GM12864 (cell line): ENCODE data around the gene IRX3.
"Not testable (repeated sequence)": the region's sequence is repeated elsewhere in the genome, so short reads cannot be mapped to it uniquely, and the experiment has no call there.

Experiments
- DNase-seq: peaks from one replicate; pipeline ENCODE4 v3.0.0-alpha.2; 2011; ENCODE audit warnings: low read depth
- H3K4me3 ChIP-seq: 2 replicates; pipeline ENCODE4 v1.5.1; 2011; ENCODE audit warnings: mild to moderate bottlenecking, low read depth, low read length, control low read depth
- CTCF ChIP-seq: IDR thresholded peaks from 2 replicates; pipeline ENCODE4 v1.5.1; 2011; ENCODE audit warnings: low read depth, mild to moderate bottlenecking, moderate library complexity, low read length, control low read depth, inconsistent platforms; ENCODE audit errors: missing control alignments

The IRX3 gene

GRCh38 chr16:54253118-54253517, 33.5 kb downstream of the IRX3 start:
- no peak for TF ChIP-seq CTCF
- DNase-seq: no peak
- H3K4me3 ChIP-seq: no peak overlapping the region

- TF ChIP-seq CTCF: no peak
- DNase-seq: no peak
- H3K4me3 ChIP-seq: no peak overlapping the region
These were observed 37.5 kb downstream of the IRX3 start for GRCh38 chr16:54248863-54249710.

DNA sequence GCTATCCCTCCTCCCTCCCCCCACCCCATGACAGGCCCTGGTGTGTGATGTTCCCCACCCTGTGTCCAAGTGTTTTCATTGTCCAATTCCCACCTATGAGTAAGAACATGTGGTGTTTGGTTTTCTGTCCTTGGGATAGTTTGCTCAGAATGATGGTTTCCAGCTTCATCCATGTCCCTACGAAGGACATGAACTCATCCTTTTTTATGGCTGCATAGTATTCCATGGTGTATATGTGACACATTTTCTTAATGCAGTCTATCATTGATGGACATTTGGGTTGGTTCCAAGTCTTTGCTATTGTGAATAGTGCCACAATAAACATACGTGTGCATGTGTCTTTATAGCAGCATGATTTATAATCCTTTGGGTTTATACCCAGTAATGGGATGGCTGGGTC, 38.9 kb downstream of the IRX3 start:
- DNase-seq: not testable (repeated sequence)

GRCh38 chr16:54246454-54246821, 40.1 kb downstream of the IRX3 start:
- no peak for DNase-seq
- H3K4me3 ChIP-seq: no peak overlapping the region
- TF ChIP-seq CTCF: no peak

More for the DNA sequence above, 38.9 kb downstream of the IRX3 start:
- not testable (repeated sequence) for H3K4me3 ChIP-seq

DNA sequence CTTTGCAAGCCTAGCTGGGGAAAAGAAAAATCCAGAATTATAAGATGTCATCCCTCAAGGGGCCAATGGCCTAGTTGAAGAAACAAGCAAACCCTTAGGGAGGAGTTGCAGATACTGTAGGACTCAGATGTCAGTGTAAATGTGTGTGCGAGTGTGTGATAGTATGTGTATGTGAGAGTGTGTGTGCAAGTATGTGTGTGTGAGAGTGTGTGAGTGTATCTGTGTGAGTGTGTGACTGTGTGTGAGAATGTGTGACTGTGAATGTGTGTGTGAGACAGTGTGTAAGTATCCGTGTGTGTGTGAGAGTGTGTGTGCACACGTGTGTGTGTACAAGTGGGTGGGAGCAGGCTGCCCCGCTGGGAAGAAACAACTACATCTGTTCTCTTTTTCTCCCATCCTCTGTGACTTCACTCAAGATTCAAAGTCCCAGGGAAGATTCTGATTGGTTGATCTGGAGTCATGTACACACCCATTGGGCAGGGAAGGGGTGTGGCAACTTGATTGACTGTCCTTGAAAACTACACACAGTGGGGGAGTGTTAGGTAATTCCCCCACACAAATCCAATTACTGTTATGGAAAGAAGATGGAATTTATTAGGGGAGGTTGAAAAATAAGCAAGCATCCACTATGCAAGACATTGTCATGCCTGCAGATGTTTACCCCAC, 40.7 kb downstream of the IRX3 start:
- no peak for TF ChIP-seq CTCF
- no peak overlapping the region for H3K4me3 ChIP-seq
- no peak for DNase-seq

- TF ChIP-seq CTCF: no peak
- DNase-seq: no peak
- no peak overlapping the region for H3K4me3 ChIP-seq
These were observed 42.3 kb downstream of the IRX3 start for GRCh38 chr16:54244061-54244886.

- no peak overlapping the region for H3K4me3 ChIP-seq
- TF ChIP-seq CTCF: no peak
- no peak for DNase-seq
These were observed 43.4 kb downstream of the IRX3 start for GRCh38 chr16:54243202-54243601.
